ENCODE results near the gene CSNK1G2. TPM values are rescaled to one million over a fixed set of nuclear protein-coding genes. Genes with fewer than 3 reads are reported as not detected.

Gene CSNK1G2
- total RNA-seq, 1 donor from 2014 or later, result 95.2 TPM

GRCh38 chr19:1969176-1970002, 28.4 kb downstream of the CSNK1G2 start:
- no peak overlapping the region for H3K27ac Mint-ChIP-seq
- intact Hi-C loops (cut with micrococcal nuclease), result no loop called here
- DNase-seq (ENCODE audit: low spot score), result no peak
- no peaks in the 10 kb centered on the region for H3K27me3 Mint-ChIP-seq (ENCODE audit: insufficient read depth)
- peaks cover 6% of the 10 kb centered on the region for H3K4me1 Mint-ChIP-seq (ENCODE audit: low read depth)
- H3K9me3 Mint-ChIP-seq, result no peaks in the 10 kb centered on the region
- H3K4me3 Mint-ChIP-seq, result no peak overlapping the region
- H3K36me3 Mint-ChIP-seq (ENCODE audit: low read depth), result peaks cover 7% of the 10 kb centered on the region

- Mint-ChIP-seq H3K9me3 (no peaks in the 10 kb centered on the region), H3K27ac (no peak overlapping the region), H3K4me1 (ENCODE audit: low read depth) (peaks cover 6% of the 10 kb centered on the region), H3K27me3 (ENCODE audit: insufficient read depth) (no peaks in the 10 kb centered on the region), H3K4me3 (no peak overlapping the region), H3K36me3 (ENCODE audit: low read depth) (peaks cover 7% of the 10 kb centered on the region)
- DNase-seq (ENCODE audit: low spot score), result no peak
- intact Hi-C loops (cut with micrococcal nuclease), result no loop called here
Observed at GRCh38 chr19:1970003-1970805, 29.2 kb downstream of the CSNK1G2 start.

GRCh38 chr19:1970806-1971502, 30.0 kb downstream of the CSNK1G2 start:
- H3K4me3 Mint-ChIP-seq, result no peak overlapping the region
- H3K27me3 Mint-ChIP-seq (ENCODE audit: insufficient read depth), result no peaks in the 10 kb centered on the region
- H3K9me3 Mint-ChIP-seq, result no peaks in the 10 kb centered on the region
- peaks cover 8% of the 10 kb centered on the region for H3K36me3 Mint-ChIP-seq (ENCODE audit: low read depth)
- H3K27ac Mint-ChIP-seq, result no peak overlapping the region
- peaks cover 4% of the 10 kb centered on the region for H3K4me1 Mint-ChIP-seq (ENCODE audit: low read depth)
- DNase-seq (ENCODE audit: low spot score), result no peak
- intact Hi-C loops (cut with micrococcal nuclease), result no loop called here

- Mint-ChIP-seq H3K4me1 (ENCODE audit: low read depth) (no peaks in the 10 kb centered on the region), H3K27ac (no peak overlapping the region), H3K4me3 (no peak overlapping the region), H3K27me3 (ENCODE audit: insufficient read depth) (no peaks in the 10 kb centered on the region), H3K9me3 (no peaks in the 10 kb centered on the region), H3K36me3 (ENCODE audit: low read depth) (peaks cover 8% of the 10 kb centered on the region)
- DNase-seq (ENCODE audit: low spot score), result no peak
- intact Hi-C loops (cut with micrococcal nuclease), result no loop called here
Observed at GRCh38 chr19:1974381-1975161, 33.6 kb downstream of the CSNK1G2 start.

- Mint-ChIP-seq H3K9me3 (no peaks in the 10 kb centered on the region), H3K4me3 (no peak overlapping the region), H3K4me1 (ENCODE audit: low read depth) (no peaks in the 10 kb centered on the region), H3K27ac (no peak overlapping the region), H3K27me3 (ENCODE audit: insufficient read depth) (no peaks in the 10 kb centered on the region), H3K36me3 (ENCODE audit: low read depth) (peaks cover 8% of the 10 kb centered on the region)
- DNase-seq (ENCODE audit: low spot score), result no peak
- intact Hi-C loops (cut with micrococcal nuclease), result no loop called here
Observed at GRCh38 chr19:1975162-1975480, 34.1 kb downstream of the CSNK1G2 start.

- peaks cover 14% of the 10 kb centered on the region for H3K36me3 Mint-ChIP-seq (ENCODE audit: low read depth)
- no peak overlapping the region for H3K4me3 Mint-ChIP-seq
- H3K4me1 Mint-ChIP-seq (ENCODE audit: low read depth), result no peaks in the 10 kb centered on the region
- DNase-seq (ENCODE audit: low spot score), result no peak
- intact Hi-C loops (cut with micrococcal nuclease), result no loop called here
- no peaks in the 10 kb centered on the region for H3K27me3 Mint-ChIP-seq (ENCODE audit: insufficient read depth)
- no peak overlapping the region for H3K27ac Mint-ChIP-seq
- no peaks in the 10 kb centered on the region for H3K9me3 Mint-ChIP-seq
Observed at GRCh38 chr19:1977120-1977519, 36.1 kb downstream of the CSNK1G2 start.

- intact Hi-C loops (cut with micrococcal nuclease), result no loop called here
- no peak for DNase-seq (ENCODE audit: low spot score)
- Mint-ChIP-seq H3K4me3 (no peak overlapping the region), H3K27ac (no peak overlapping the region), H3K27me3 (ENCODE audit: insufficient read depth) (no peaks in the 10 kb centered on the region), H3K4me1 (ENCODE audit: low read depth) (no peaks in the 10 kb centered on the region), H3K36me3 (ENCODE audit: low read depth) (peaks cover 14% of the 10 kb centered on the region), H3K9me3 (no peaks in the 10 kb centered on the region)
Observed at GRCh38 chr19:1978346-1978894, 37.4 kb downstream of the CSNK1G2 start.

- Mint-ChIP-seq H3K36me3 (ENCODE audit: low read depth) (peaks cover 13% of the 10 kb centered on the region), H3K27me3 (ENCODE audit: insufficient read depth) (no peaks in the 10 kb centered on the region), H3K9me3 (no peaks in the 10 kb centered on the region), H3K4me3 (no peak overlapping the region), H3K27ac (no peak overlapping the region), H3K4me1 (ENCODE audit: low read depth) (no peaks in the 10 kb centered on the region)
- intact Hi-C loops (cut with micrococcal nuclease), result no loop called here
- no peak for DNase-seq (ENCODE audit: low spot score)
Observed at GRCh38 chr19:1979017-1979416, 38.0 kb downstream of the CSNK1G2 start.

GRCh38 chr19:1979642-1980041, 38.7 kb downstream of the CSNK1G2 start:
- peaks cover 12% of the 10 kb centered on the region for H3K36me3 Mint-ChIP-seq (ENCODE audit: low read depth)

GRCh38 chr19:1980091-1980808, 39.3 kb downstream of the CSNK1G2 start:
- intact Hi-C loops (cut with micrococcal nuclease), result no loop called here
- no peaks in the 10 kb centered on the region for H3K4me1 Mint-ChIP-seq (ENCODE audit: low read depth)
- no peak for DNase-seq (ENCODE audit: low spot score)
- peaks cover 14% of the 10 kb centered on the region for H3K36me3 Mint-ChIP-seq (ENCODE audit: low read depth)
- H3K4me3 Mint-ChIP-seq, result no peak overlapping the region
- H3K9me3 Mint-ChIP-seq, result no peaks in the 10 kb centered on the region
- no peaks in the 10 kb centered on the region for H3K27me3 Mint-ChIP-seq (ENCODE audit: insufficient read depth)
- no peak overlapping the region for H3K27ac Mint-ChIP-seq

More at GRCh38 chr19:1979642-1980041, 38.7 kb downstream of the CSNK1G2 start:
- intact Hi-C loops (cut with micrococcal nuclease), result no loop called here
- H3K4me3 Mint-ChIP-seq, result no peak overlapping the region
- no peak for DNase-seq (ENCODE audit: low spot score)
- no peaks in the 10 kb centered on the region for H3K9me3 Mint-ChIP-seq
- H3K27ac Mint-ChIP-seq, result no peak overlapping the region
- H3K27me3 Mint-ChIP-seq (ENCODE audit: insufficient read depth), result no peaks in the 10 kb centered on the region
- no peaks in the 10 kb centered on the region for H3K4me1 Mint-ChIP-seq (ENCODE audit: low read depth)

- H3K4me1 Mint-ChIP-seq (ENCODE audit: low read depth), result no peaks in the 10 kb centered on the region
- DNase-seq (ENCODE audit: low spot score), result no peak
- H3K27ac Mint-ChIP-seq, result no peak overlapping the region
- no peaks in the 10 kb centered on the region for H3K27me3 Mint-ChIP-seq (ENCODE audit: insufficient read depth)
- peaks cover 14% of the 10 kb centered on the region for H3K36me3 Mint-ChIP-seq (ENCODE audit: low read depth)
- no peaks in the 10 kb centered on the region for H3K9me3 Mint-ChIP-seq
- no peak overlapping the region for H3K4me3 Mint-ChIP-seq
- intact Hi-C loops (cut with micrococcal nuclease), result no loop called here
Observed at GRCh38 chr19:1980809-1981181, 39.8 kb downstream of the CSNK1G2 start.

GRCh38 chr19:1981253-1981652, 40.3 kb downstream of the CSNK1G2 start:
- no peaks in the 10 kb centered on the region for H3K4me1 Mint-ChIP-seq (ENCODE audit: low read depth)
- no peaks in the 10 kb centered on the region for H3K27me3 Mint-ChIP-seq (ENCODE audit: insufficient read depth)
- peaks cover 12% of the 10 kb centered on the region for H3K36me3 Mint-ChIP-seq (ENCODE audit: low read depth)
- DNase-seq (ENCODE audit: low spot score), result no peak
- no peak overlapping the region for H3K4me3 Mint-ChIP-seq
- no peaks in the 10 kb centered on the region for H3K9me3 Mint-ChIP-seq
- intact Hi-C loops (cut with micrococcal nuclease), result no loop called here
- no peak overlapping the region for H3K27ac Mint-ChIP-seq

Data from activated T-helper 1 cell treated with anti-CD3 and anti-CD28 coated beads, Interleukin-12 subunit alpha, Interleukin-12 subunit beta, Interleukin-2, Interleukin-4 antibody, amounts not matched to agents 30 ng/mL and 10 ng/mL and 1 ng/mL, durations not matched to agents 14 hours and 24 hours and 36 hours (primary cell).